Transverse colon (tissue), 4 donors: ENCODE results near the gene SH3PXD2B. TPM values are rescaled to one million over a fixed set of nuclear protein-coding genes. Genes with fewer than 3 reads are reported as not detected.
"Not testable (repeated sequence)": the region's sequence is repeated elsewhere in the genome, so short reads cannot be mapped to it uniquely, and the experiment has no call there.

ENCODE experiments used
- DNase-seq: peaks from one replicate; pipeline ENCODE4 v3.0.0-alpha.2; 2019
- H3K27ac ChIP-seq, 4 donors: fragments of 200-600 bp; sonication (generic); 2 replicates each; pipeline ENCODE4 v1.5.1; 2016 to 2018; ENCODE audit warnings: inconsistent platforms in 4 of 4
- H3K27me3 ChIP-seq: fragments of 200-600 bp; sonication (generic); 2 replicates; pipeline ENCODE4 v1.5.1; 2017; ENCODE audit warnings: inconsistent platforms
- H3K36me3 ChIP-seq, 4 donors: fragments of 200-600 bp; sonication (generic); 2 replicates each; pipeline ENCODE4 v1.5.1; 2017 to 2019; ENCODE audit warnings: inconsistent platforms in 4 of 4
- H3K4me1 ChIP-seq, 4 donors: fragments of 200-600 bp; sonication (generic); 2 replicates each; pipeline ENCODE4 v1.5.1; 2017 to 2020; ENCODE audit warnings: inconsistent platforms in 4 of 4
- H3K4me3 ChIP-seq, 4 donors: fragments of 200-600 bp; sonication (generic); 1 replicate in 1 of 4; 2 replicates in 3 of 4; pipeline versions ENCODE4 v1.5.1 to v1.6.1; 2017 to 2019; ENCODE audit warnings: inconsistent platforms in 4 of 4
- H3K9me3 ChIP-seq, 2 donors: fragments of 200-600 bp; sonication (generic); 2 replicates each; pipeline ENCODE4 v1.5.1; 2017 to 2019; ENCODE audit warnings: inconsistent platforms in 2 of 2
- EP300 ChIP-seq: sonication (generic); formaldehyde crosslinking; IDR thresholded peaks from one replicate; pipeline ENCODE4 v1.6.1; 2017; ENCODE audit warnings: antibody characterized with exemption, low read depth
- POLR2A ChIP-seq: fragments of 450-650 bp; IDR thresholded peaks from one replicate; pipeline ENCODE4 v1.6.1; 2016; ENCODE audit warnings: antibody characterized with exemption, mild to moderate bottlenecking, moderate library complexity
- POLR2AphosphoS5 ChIP-seq, 3 donors: sonication (generic); formaldehyde crosslinking; IDR thresholded peaks; one replicate each; pipeline ENCODE4 v1.6.1; 2016; ENCODE audit warnings: antibody characterized with exemption in 3 of 3
- WGBS, 2 donors: methylation state at CpG; one replicate each; pipeline ENCODE4 v1.1.5; 2018; ENCODE audit warnings: low coverage in 1 of 2; 5-methylcytosine and 5-hydroxymethylcytosine counted together
- in situ Hi-C, 4 donors: fragments of 200-750 bp; cut with MboI; loops; one replicate each; pipeline versions ENCODE4 v1.15.0 to v1.15.1; 2017; ENCODE audit warnings: low sequenced_read_pairs in 3 of 4, low pct_ligation_motif_present in 1 of 4, low pct_unique_long_range_greater_than_20kb in 1 of 4
- intact Hi-C: fragments of 100-400 bp; cut with DNase I; formaldehyde crosslinking; loops from one replicate; pipeline ENCODE4 v1.15.1; 2023; ENCODE audit warnings: low total_unique reads
- total RNA-seq, 4 donors: library from RNA; depleted of rRNA; stranded (reverse); fragments of >200 nt; gene quantifications; one replicate each; pipeline ENCODE4 v1.1.0, GENCODE V29; 2016
- TF ChIP-seq, protein P1 (sequence below), 5 experiments: fragments of 200-600 bp in 3 of 5; fragments of 450-650 bp in 2 of 5; sonication (generic) in 3 of 5; IDR thresholded peaks; 1 replicate in 2 of 5; 2 replicates in 3 of 5; pipeline ENCODE4 v1.5.1; 2016 to 2017; ENCODE audit warnings: antibody characterized with exemption in 5 of 5, inconsistent platforms in 3 of 5, mild to moderate bottlenecking in 2 of 5, moderate library complexity in 1 of 5

Gene SH3PXD2B
- total RNA-seq, 4 donors from 2014 or later: 10.2 to 26.6 (median 14.6) TPM

DNA sequence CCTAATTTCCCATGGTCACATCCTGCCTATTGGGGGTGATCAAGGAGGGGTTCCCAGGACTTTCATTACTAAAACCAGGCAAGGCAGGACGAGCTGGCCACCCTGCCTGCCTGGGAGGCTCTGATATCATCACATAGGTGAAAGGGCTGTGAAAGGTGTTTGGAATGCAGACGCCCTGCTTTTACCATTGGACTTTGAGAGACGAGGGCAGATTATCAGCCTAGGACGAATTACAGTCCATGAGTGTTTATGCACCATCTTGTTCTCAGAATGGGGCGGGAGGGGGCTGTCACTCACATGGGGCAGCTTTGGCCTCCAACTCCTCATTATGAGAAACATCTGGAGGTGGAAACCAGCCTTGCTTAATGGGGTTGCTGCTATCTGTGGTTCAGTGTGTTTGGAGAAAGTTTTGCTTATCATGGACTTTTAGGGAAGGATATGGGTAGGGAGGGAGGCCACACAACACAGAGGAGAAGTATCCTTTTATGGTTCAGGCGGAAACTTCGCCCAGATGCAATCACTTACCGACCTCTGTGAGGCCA lies 101.0 kb downstream of the SH3PXD2B start:
- Histone ChIP-seq H3K9me3 (no peaks in the 10 kb centered on the region), H3K4me1 (no peaks in the 10 kb centered on the region), H3K4me3 (no peak overlapping the region), H3K27me3 (no peaks in the 10 kb centered on the region), H3K27ac (no peak overlapping the region), H3K36me3 (peaks cover 0 to 4% (median 0%) of the 10 kb centered on the region in 4 donors)
- no peak for TF ChIP-seq POLR2AphosphoS5 (IDR thresholded peaks at IDR 0.05)
- no peak for TF ChIP-seq POLR2A
- TF ChIP-seq, protein P1, sequence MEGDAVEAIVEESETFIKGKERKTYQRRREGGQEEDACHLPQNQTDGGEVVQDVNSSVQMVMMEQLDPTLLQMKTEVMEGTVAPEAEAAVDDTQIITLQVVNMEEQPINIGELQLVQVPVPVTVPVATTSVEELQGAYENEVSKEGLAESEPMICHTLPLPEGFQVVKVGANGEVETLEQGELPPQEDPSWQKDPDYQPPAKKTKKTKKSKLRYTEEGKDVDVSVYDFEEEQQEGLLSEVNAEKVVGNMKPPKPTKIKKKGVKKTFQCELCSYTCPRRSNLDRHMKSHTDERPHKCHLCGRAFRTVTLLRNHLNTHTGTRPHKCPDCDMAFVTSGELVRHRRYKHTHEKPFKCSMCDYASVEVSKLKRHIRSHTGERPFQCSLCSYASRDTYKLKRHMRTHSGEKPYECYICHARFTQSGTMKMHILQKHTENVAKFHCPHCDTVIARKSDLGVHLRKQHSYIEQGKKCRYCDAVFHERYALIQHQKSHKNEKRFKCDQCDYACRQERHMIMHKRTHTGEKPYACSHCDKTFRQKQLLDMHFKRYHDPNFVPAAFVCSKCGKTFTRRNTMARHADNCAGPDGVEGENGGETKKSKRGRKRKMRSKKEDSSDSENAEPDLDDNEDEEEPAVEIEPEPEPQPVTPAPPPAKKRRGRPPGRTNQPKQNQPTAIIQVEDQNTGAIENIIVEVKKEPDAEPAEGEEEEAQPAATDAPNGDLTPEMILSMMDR (IDR thresholded peaks at IDR 0.05): no peak
- TF ChIP-seq EP300: no peak
- in situ Hi-C loops (no loop called here), intact Hi-C loops (no loop called here)
- no peak for DNase-seq
- WGBS, 2 donors: 60 to 87% methylated on average over 1 to 8 of the region's 8 CpGs

DNA sequence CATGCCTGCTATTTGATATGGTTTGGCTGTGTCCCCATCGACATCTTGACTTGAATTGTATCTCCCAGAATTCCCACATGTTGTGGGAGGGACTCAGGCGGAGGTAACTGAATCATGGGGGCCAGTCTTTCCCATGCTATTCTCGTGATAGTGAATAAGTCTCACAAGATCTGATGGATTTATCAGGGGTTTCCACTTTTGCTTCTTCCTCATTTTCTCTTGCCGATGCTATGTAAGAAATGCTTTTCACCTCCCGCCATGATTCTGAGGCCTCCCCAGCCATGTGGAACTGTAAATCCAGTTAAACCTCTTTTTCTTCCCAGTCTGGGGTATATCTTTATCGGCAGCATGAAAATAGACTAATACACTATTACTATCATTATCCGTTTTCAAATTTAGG lies 101.8 kb downstream of the SH3PXD2B start:
- H3K4me1 ChIP-seq, in situ Hi-C loops, DNase-seq, H3K36me3 ChIP-seq, H3K27ac ChIP-seq, H3K27me3 ChIP-seq, H3K4me3 ChIP-seq, H3K9me3 ChIP-seq, intact Hi-C loops: not testable (repeated sequence)
- WGBS, 2 donors: 89 to 90% methylated on average over 3 to 7 of the region's 7 CpGs

DNA sequence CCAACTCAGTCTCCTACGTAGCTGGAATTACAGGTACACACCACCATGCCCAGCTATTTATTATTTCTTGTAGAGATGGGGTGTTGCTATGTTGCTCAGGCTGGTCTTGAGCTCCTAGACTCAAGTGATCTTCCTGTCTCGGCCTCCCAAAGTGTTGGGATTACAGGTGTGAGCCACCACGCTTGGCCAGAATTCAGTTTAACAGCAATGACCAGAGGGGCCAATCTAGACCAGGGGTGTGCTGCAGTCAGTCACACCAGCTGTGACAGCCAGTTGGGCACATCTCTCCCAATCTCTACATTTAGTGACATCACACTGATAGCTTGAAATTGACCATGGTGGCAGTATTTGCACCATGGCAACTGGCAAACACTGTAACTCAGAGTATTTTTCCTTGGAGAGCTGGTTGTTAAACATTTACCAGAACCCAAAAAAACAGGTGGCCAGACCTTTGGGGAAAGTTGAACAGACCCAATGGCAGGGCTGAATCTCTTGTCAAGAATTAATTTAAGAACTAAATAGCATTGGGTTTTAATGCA lies 103.0 kb downstream of the SH3PXD2B start:
- peaks cover 0 to 4% (median 1%) of the 10 kb centered on the region in 4 donors for H3K36me3 ChIP-seq
- WGBS, 2 donors: 87 to 100% methylated on average over 3 of the region's 3 CpGs
- no peak overlapping the region for H3K27ac ChIP-seq
- TF ChIP-seq, protein P1 (IDR thresholded peaks at IDR 0.05): no peak
- no peaks in the 10 kb centered on the region for H3K4me1 ChIP-seq
- in situ Hi-C loops (no loop called here), intact Hi-C loops (no loop called here)
- no peak overlapping the region for H3K4me3 ChIP-seq
- H3K9me3 ChIP-seq: no peaks in the 10 kb centered on the region
- DNase-seq: no peak
- H3K27me3 ChIP-seq: no peaks in the 10 kb centered on the region

DNA sequence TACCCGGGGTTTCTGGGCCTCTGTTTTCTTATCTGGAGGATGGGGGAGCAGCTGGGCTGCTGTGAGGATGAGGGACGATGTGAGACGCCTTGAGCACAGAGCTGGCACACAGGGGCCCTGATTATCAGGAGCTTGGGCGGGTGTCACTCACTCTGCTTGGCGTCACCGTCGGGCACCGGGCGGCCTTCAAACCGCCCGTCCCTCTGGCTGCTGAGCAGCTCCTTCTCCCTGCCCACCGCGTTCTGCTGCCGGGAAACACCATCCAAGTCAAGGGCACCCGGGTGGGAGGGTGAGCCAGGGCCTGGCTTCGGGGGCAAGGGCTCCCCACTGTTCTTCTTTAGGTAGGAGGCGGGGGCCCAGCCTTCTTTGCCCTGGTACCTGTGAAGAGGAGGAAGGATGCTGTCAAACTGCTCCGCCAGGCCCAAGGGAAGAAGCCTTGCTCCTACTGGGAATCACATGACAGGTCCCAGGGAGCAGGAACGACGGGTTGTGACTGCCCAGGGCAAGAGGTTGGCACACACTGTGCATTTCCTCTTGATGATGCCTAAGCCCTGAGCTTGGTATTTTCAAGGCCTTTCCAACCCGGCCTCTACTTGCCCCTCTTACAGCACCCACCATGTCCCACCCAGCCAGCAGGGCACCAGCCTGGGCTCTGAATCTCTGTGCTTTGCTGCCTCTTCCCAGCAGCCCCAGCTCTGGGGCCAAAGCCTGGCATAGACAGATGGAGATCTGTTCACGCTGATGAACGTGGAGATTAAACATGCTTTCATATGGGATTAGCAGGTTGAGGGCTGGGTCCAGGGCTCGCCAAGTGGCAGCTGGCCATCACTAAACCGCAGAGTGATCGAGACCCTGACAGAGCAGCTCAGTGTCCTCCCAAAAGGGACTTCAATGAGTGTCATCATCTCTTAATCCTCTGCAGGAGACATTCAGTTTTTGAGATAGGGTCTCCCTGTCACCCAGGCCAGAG lies 103.8 kb downstream of the SH3PXD2B start:
- DNase-seq: no peak
- in situ Hi-C loops (no loop called here), intact Hi-C loops (no loop called here)
- no peaks in the 10 kb centered on the region for H3K27me3 ChIP-seq
- H3K36me3 ChIP-seq: peaks cover 0 to 4% (median 1%) of the 10 kb centered on the region in 4 donors
- H3K9me3 ChIP-seq: no peaks in the 10 kb centered on the region
- TF ChIP-seq, protein P1 (IDR thresholded peaks at IDR 0.05): no peak
- no peak for TF ChIP-seq EP300
- no peak for TF ChIP-seq POLR2A
- no peak for TF ChIP-seq POLR2AphosphoS5 (IDR thresholded peaks at IDR 0.05)
- no peaks in the 10 kb centered on the region for H3K4me1 ChIP-seq
- no peak overlapping the region for H3K4me3 ChIP-seq
- 92% methylated on average over 26 of the region's 26 CpGs; no CpG with 5 or more reads in 1 of the 2 donors for WGBS, 2 donors
- no peak overlapping the region for H3K27ac ChIP-seq

DNA sequence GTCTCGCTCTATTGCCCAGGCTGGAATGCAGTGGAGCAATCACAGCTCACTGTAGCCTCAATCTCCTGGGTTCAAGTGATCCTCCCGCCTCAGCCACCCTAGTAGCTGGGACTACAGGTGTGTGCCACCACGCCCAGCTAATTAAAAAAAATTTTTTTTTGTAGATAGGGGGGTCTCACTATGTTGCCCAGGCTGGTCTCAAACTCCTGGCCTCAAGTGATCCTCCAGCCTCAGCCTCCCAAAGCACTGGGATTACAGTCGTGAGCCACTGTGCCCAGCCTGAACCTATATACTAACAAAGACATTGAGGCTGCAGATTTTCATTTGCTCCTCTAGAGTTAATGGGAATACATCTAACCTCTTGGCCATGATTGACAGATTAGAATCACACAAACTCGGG lies 105.6 kb downstream of the SH3PXD2B start:
- H3K27me3 ChIP-seq, H3K4me1 ChIP-seq, H3K36me3 ChIP-seq, H3K4me3 ChIP-seq, H3K9me3 ChIP-seq, H3K27ac ChIP-seq, in situ Hi-C loops, DNase-seq, intact Hi-C loops: not testable (repeated sequence)
- 82 to 90% methylated on average over 2 to 5 of the region's 5 CpGs for WGBS, 2 donors
